Mesendoderm (in vitro differentiated cells): ENCODE data around the gene PRDM1.

ENCODE experiments used
- DNase-seq: peaks from one replicate; pipeline ENCODE4 v3.0.0; 2013
- H2AK5ac ChIP-seq: 2 replicates; pipeline ENCODE4 v1.6.1; 2013; ENCODE audit warnings: low read length, inconsistent platforms
- H2BK120ac ChIP-seq: 2 replicates; pipeline ENCODE4 v1.6.1; 2013; ENCODE audit warnings: low read depth, mild to moderate bottlenecking, low read length, moderate library complexity, mixed read lengths
- H2BK15ac ChIP-seq: replicated peaks from 2 replicates; pipeline ENCODE4 v1.6.1; 2013; ENCODE audit warnings: low read depth, mild to moderate bottlenecking, moderate library complexity
- H2BK5ac ChIP-seq: 2 replicates; pipeline ENCODE4 v1.6.1; 2013; ENCODE audit warnings: low read length, inconsistent platforms
- H3K18ac ChIP-seq: 2 replicates; pipeline ENCODE4 v1.6.1; 2013; ENCODE audit warnings: mild to moderate bottlenecking, low read length, mixed read lengths
- H3K23ac ChIP-seq: one replicate; pipeline ENCODE4 v1.6.1; 2013; ENCODE audit warnings: low read length
- H3K27ac ChIP-seq: 2 replicates; pipeline ENCODE4 v1.5.1; 2013; ENCODE audit warnings: low read depth, mild to moderate bottlenecking, inconsistent platforms, low read length, moderate library complexity
- H3K27me3 ChIP-seq: 2 replicates; pipeline ENCODE4 v1.6.1; 2013; ENCODE audit warnings: low read length, control low read depth, mild to moderate bottlenecking, inconsistent platforms; ENCODE audit not compliant: insufficient read depth, poor library complexity
- H3K36me3 ChIP-seq: 2 replicates; pipeline ENCODE4 v1.6.1; 2013; ENCODE audit warnings: low read length, inconsistent platforms; ENCODE audit not compliant: control insufficient read depth, insufficient read depth
- H3K4ac ChIP-seq: one replicate; pipeline ENCODE4 v1.6.1; 2013; ENCODE audit warnings: low read depth, mild to moderate bottlenecking, low read length, moderate library complexity
- H3K4me1 ChIP-seq: 2 replicates; pipeline ENCODE4 v1.6.1; 2013; ENCODE audit warnings: low read depth, low read length, inconsistent platforms; ENCODE audit not compliant: control insufficient read depth
- H3K4me2 ChIP-seq: 2 replicates; pipeline ENCODE4 v1.6.1; 2013; ENCODE audit warnings: low read length
- H3K4me3 ChIP-seq: 2 replicates; pipeline ENCODE4 v1.5.1; 2013; ENCODE audit warnings: mild to moderate bottlenecking, low read length
- H3K56ac ChIP-seq: one replicate; pipeline ENCODE4 v1.6.1; 2013; ENCODE audit warnings: low read length
- H3K79me1 ChIP-seq: 2 replicates; pipeline ENCODE4 v1.6.1; 2013; ENCODE audit warnings: low read length, inconsistent platforms
- H3K79me2 ChIP-seq: 2 replicates; pipeline ENCODE4 v1.6.1; 2013; ENCODE audit warnings: mild to moderate bottlenecking, low read length; ENCODE audit not compliant: control insufficient read depth, insufficient read depth
- H3K9ac ChIP-seq: 2 replicates; pipeline ENCODE4 v1.6.1; 2013; ENCODE audit warnings: low read length, inconsistent platforms
- H4K5ac ChIP-seq: one replicate; pipeline ENCODE4 v1.6.1; 2013; ENCODE audit warnings: low read length
- H4K8ac ChIP-seq: one replicate; pipeline ENCODE4 v1.6.1; 2013; ENCODE audit warnings: low read depth, mild to moderate bottlenecking, control low read depth, low read length, moderate library complexity
- WGBS: extraction: QIAGEN DNeasy Blood & Tissue Kit; methylation state at CpG from one replicate; pipeline ENCODE4 v1.1.7; 2013; ENCODE audit warnings: low lambda C conversion rate, missing lambda C conversion rate; ENCODE audit not compliant: insufficient coverage; ENCODE audit errors: extremely low coverage; 5-methylcytosine and 5-hydroxymethylcytosine counted together

PRDM1 gene

DNA sequence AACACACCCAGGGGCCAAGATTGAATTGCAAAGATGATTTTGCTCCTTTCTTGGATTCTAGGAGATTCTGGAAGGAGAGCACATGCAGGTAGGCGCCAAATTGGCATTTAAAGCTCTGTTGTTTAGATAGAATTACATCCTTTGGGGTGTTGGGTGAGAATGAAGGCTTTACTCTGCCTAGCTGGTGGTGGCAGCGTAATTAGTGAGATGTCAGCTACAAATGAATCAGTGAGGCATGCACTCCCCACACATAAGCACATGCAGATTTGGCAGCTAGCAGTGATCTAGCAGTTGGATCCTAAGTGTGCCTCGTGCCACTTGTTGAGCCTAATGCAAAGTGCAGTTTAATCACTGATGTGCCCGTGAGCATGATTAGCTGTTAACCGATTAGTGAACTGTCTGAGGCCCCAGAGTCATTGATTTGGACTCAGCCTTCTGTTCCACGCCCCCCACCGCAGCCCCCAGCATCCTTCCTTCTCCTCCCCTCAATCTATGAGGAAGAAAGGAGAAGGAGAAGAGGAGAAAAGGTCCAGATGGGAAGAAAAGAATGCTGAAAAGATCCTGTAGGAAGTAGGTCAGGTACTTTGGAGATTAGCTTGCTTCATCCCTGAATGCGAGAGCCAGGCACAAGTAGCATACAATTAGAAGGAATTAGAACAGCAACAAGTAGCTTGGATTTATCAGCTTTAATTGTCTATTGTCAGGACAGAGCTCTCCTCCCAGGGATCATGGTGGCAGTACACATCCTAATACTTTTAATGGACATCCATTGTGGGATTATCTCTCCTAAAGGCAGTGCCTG, 6.0 kb upstream of the PRDM1 start:
- Histone ChIP-seq H3K79me2 (no peaks in the 10 kb centered on the region), H4K5ac (no peak overlapping the region), H2AK5ac (no peak overlapping the region), H3K27ac (peak overlapping the region; percentile 52), H3K27me3 (no peaks in the 10 kb centered on the region), H3K4me3 (no peak overlapping the region), H3K4ac (no peak overlapping the region), H2BK15ac (no peak overlapping the region), H3K4me1 (peaks cover 25% of the 10 kb centered on the region), H3K9ac (no peak overlapping the region), H3K56ac (peak overlapping the region; percentile 69), H3K79me1 (no peaks in the 10 kb centered on the region), H2BK120ac (no peak overlapping the region), H4K8ac (no peak overlapping the region), H3K4me2 (no peak overlapping the region), H3K36me3 (no peaks in the 10 kb centered on the region), H2BK5ac (peak overlapping the region; percentile 90), H3K23ac (no peak overlapping the region), H3K18ac (peak overlapping the region; percentile 6)
- no CpG with 5 or more reads among the region's 8 CpGs for WGBS
- peak; percentile 57 for DNase-seq

DNA sequence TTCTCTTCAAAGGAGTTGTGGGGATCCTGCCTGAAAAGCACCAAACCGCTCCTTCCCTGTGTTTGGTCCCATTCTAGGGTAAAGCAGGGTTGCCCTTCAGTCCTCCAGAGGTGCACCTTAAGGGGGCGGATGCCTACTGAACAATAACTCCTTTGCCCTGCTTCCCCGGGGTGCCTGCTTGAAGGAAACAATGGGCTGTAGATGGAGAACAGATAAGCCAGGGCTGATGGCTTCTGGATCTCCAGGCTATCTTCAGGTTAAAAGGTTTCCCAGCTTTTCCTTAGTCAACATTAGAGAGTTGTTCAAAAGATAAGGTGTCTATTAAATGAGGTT, 5.4 kb upstream of the PRDM1 start:
- no peak overlapping the region for H3K4me2 ChIP-seq
- no peaks in the 10 kb centered on the region for H3K79me2 ChIP-seq
- H4K8ac ChIP-seq: no peak overlapping the region
- H3K4me3 ChIP-seq: no peak overlapping the region
- H3K18ac ChIP-seq: no peak overlapping the region
- no peak overlapping the region for H2AK5ac ChIP-seq
- peak overlapping the region; percentile 64 for H3K56ac ChIP-seq
- H3K9ac ChIP-seq: no peak overlapping the region
- H3K27me3 ChIP-seq: no peaks in the 10 kb centered on the region
- H2BK5ac ChIP-seq: peak overlapping the region; percentile 83
- H2BK120ac ChIP-seq: no peak overlapping the region
- peaks cover 29% of the 10 kb centered on the region for H3K4me1 ChIP-seq
- WGBS: no CpG with 5 or more reads among the region's 3 CpGs
- H3K36me3 ChIP-seq: no peaks in the 10 kb centered on the region
- H3K79me1 ChIP-seq: no peaks in the 10 kb centered on the region
- no peak overlapping the region for H4K5ac ChIP-seq
- H3K23ac ChIP-seq: no peak overlapping the region
- no peak overlapping the region for H2BK15ac ChIP-seq
- H3K4ac ChIP-seq: no peak overlapping the region
- peak overlapping the region; percentile 52 for H3K27ac ChIP-seq
- peak; percentile 91 for DNase-seq

DNA sequence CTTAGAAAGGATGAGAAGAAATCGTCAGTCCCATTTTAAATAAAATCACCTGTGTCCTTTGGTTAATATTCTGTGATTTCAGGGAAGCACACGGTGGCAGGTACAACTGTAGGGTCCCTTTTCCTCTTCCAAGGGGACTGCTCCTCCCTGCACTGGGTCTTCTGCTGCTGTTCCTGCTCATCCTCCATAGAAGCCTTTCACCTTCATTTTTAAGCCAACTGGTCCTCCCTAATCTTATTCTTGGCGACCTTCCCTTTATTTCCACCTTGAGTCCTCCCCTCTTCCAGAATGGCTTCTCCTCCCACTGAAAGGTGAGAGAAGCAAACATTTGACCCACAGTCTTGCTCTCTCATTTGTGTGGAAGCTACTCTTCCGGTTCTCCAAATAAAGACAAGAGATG, 4.4 kb upstream of the PRDM1 start:
- Histone ChIP-seq H4K5ac (no peak overlapping the region), H3K27ac (no peak overlapping the region), H3K79me1 (no peaks in the 10 kb centered on the region), H3K18ac (peak overlapping the region; percentile 2), H3K4me3 (no peak overlapping the region), H3K27me3 (no peaks in the 10 kb centered on the region), H3K23ac (no peak overlapping the region), H2BK120ac (no peak overlapping the region), H3K36me3 (no peaks in the 10 kb centered on the region), H2BK5ac (no peak overlapping the region), H3K4me1 (peaks cover 29% of the 10 kb centered on the region), H2AK5ac (no peak overlapping the region), H3K9ac (no peak overlapping the region), H3K56ac (no peak overlapping the region), H3K4ac (no peak overlapping the region), H3K79me2 (no peaks in the 10 kb centered on the region), H3K4me2 (no peak overlapping the region), H2BK15ac (no peak overlapping the region), H4K8ac (no peak overlapping the region)
- no CpG with 5 or more reads among the region's 4 CpGs for WGBS
- no peak for DNase-seq

GRCh38 chr6:106082735-106083398, 3.3 kb upstream of the PRDM1 start:
- Histone ChIP-seq H3K23ac (no peak overlapping the region), H2AK5ac (peak overlapping the region; percentile 72), H3K56ac (peak overlapping the region; percentile 53), H3K4me1 (peaks cover 29% of the 10 kb centered on the region), H3K79me2 (peaks cover 8% of the 10 kb centered on the region), H2BK120ac (no peak overlapping the region), H3K4me2 (no peak overlapping the region), H4K8ac (no peak overlapping the region), H2BK5ac (peak overlapping the region; percentile 9), H3K36me3 (no peaks in the 10 kb centered on the region), H3K4me3 (no peak overlapping the region), H3K27ac (no peak overlapping the region), H3K9ac (no peak overlapping the region), H3K18ac (peak overlapping the region; percentile 71), H4K5ac (no peak overlapping the region), H2BK15ac (no peak overlapping the region), H3K27me3 (no peaks in the 10 kb centered on the region), H3K4ac (no peak overlapping the region), H3K79me1 (no peaks in the 10 kb centered on the region)
- no peak for DNase-seq
- WGBS: no CpG with 5 or more reads among the region's 6 CpGs

DNA sequence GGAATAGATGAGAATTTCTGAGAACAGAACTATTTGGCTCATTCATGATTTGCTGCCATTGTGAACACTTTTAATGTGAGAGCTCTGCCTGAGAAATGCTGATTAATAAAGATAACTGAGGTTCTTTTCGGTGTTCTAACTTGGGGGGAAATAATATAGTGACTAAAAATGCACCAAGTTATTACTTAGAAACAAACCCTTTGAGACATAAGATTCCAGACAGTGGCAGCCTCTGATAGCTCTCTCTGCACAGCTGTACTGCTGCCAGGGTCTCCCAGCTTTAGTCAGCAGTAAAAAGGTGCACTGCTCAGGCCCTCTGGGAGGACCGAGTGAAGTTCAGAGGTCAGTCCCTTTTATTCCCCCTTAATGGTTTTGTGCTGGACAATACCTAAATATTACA, 2.5 kb upstream of the PRDM1 start:
- Histone ChIP-seq H4K5ac (no peak overlapping the region), H3K27ac (no peak overlapping the region), H3K27me3 (no peaks in the 10 kb centered on the region), H3K4me2 (no peak overlapping the region), H2AK5ac (no peak overlapping the region), H2BK5ac (no peak overlapping the region), H2BK15ac (no peak overlapping the region), H3K4ac (no peak overlapping the region), H4K8ac (no peak overlapping the region), H3K4me1 (peaks cover 25% of the 10 kb centered on the region), H3K36me3 (no peaks in the 10 kb centered on the region), H3K9ac (no peak overlapping the region), H3K56ac (no peak overlapping the region), H2BK120ac (no peak overlapping the region), H3K79me1 (no peaks in the 10 kb centered on the region), H3K79me2 (peaks cover 10% of the 10 kb centered on the region), H3K4me3 (no peak overlapping the region), H3K18ac (peak overlapping the region; percentile 91), H3K23ac (no peak overlapping the region)
- WGBS: no CpG with 5 or more reads among the region's 2 CpGs
- no peak for DNase-seq
